GM19099 (cell line): ENCODE results near the gene ATXN7L3.

Source experiments
- POLR2A ChIP-seq: IDR thresholded peaks from 3 replicates; pipeline ENCODE4 v1.6.1; 2011; ENCODE audit warnings: low read depth; ENCODE audit not compliant: insufficient read length; ENCODE audit errors: extremely low read depth

Gene ATXN7L3

GRCh38 chr17:44220213-44221083 lies 20.8 kb upstream of the ATXN7L3 start:
- TF ChIP-seq POLR2A: peak; percentile 46

- TF ChIP-seq POLR2A: no peak
Measured at GRCh38 chr17:44219616-44220212, 20.0 kb upstream of the ATXN7L3 start, which contains the start of gene UBTF. TSS of gene UBTF (minus strand) at chr17:44219675. CDS start at chr17:44218229, 1,446 bp downstream.

- TF ChIP-seq POLR2A: peak; percentile 58
Measured at GRCh38 chr17:44219108-44219615, 19.5 kb upstream of the ATXN7L3 start.

GRCh38 chr17:44218344-44219107 lies 18.8 kb upstream of the ATXN7L3 start:
- TF ChIP-seq POLR2A: peak; percentile 65

- no peak for TF ChIP-seq POLR2A
Measured at GRCh38 chr17:44217738-44218343, 18.2 kb upstream of the ATXN7L3 start.

GRCh38 chr17:44216694-44217093 lies 17.0 kb upstream of the ATXN7L3 start:
- no peak for TF ChIP-seq POLR2A

GRCh38 chr17:44216173-44216572 lies 16.5 kb upstream of the ATXN7L3 start:
- peak; percentile 35 for TF ChIP-seq POLR2A

GRCh38 chr17:44214896-44215295 lies 15.2 kb upstream of the ATXN7L3 start:
- no peak for TF ChIP-seq POLR2A

GRCh38 chr17:44214230-44214494 lies 14.5 kb upstream of the ATXN7L3 start:
- TF ChIP-seq POLR2A: no peak

- TF ChIP-seq POLR2A: peak; percentile 5
Measured at GRCh38 chr17:44213403-44214229, 13.9 kb upstream of the ATXN7L3 start.

GRCh38 chr17:44212507-44213402 lies 13.1 kb upstream of the ATXN7L3 start:
- TF ChIP-seq POLR2A: peak; percentile 25

GRCh38 chr17:44211281-44212265 lies 11.9 kb upstream of the ATXN7L3 start:
- no peak for TF ChIP-seq POLR2A
